SJCRH30 (cell line): ENCODE data around the gene GALE. TPM values are rescaled to one million over a fixed set of nuclear protein-coding genes. Genes with fewer than 3 reads are reported as not detected.
A peak's percentile ranks its signal among the peaks of the same experiment; 100 is the strongest.
"Not testable (repeated sequence)": the region's sequence is repeated elsewhere in the genome, so short reads cannot be mapped to it uniquely, and the experiment has no call there.

Experiments used
- DNase-seq, 2 experiments: peaks; one replicate each; pipeline ENCODE4 v3.0.0-alpha.2; 2015 to 2020
- H3K27ac ChIP-seq: fragments of 250-450 bp; sonication (Bioruptor Pico); 2 replicates; pipeline ENCODE4 v1.5.1; 2020; ENCODE audit warnings: mild to moderate bottlenecking, moderate library complexity
- H3K27me3 ChIP-seq: fragments of 250-450 bp; sonication (Bioruptor Pico); 2 replicates; pipeline ENCODE4 v1.5.1; 2020; ENCODE audit warnings: mild to moderate bottlenecking, moderate library complexity
- H3K36me3 ChIP-seq: fragments of 250-450 bp; sonication (Bioruptor Pico); 2 replicates; pipeline ENCODE4 v1.5.1; 2020; ENCODE audit warnings: mild to moderate bottlenecking, moderate library complexity
- H3K4me1 ChIP-seq: fragments of 250-450 bp; sonication (Bioruptor Pico); 2 replicates; pipeline ENCODE4 v1.5.1; 2020; ENCODE audit warnings: mild to moderate bottlenecking, moderate library complexity
- H3K4me3 ChIP-seq: fragments of 250-450 bp; sonication (Bioruptor Pico); 2 replicates; pipeline ENCODE4 v1.5.1; 2020; ENCODE audit warnings: mild to moderate bottlenecking, moderate library complexity
- H3K9me3 ChIP-seq: fragments of 250-450 bp; sonication (Bioruptor Pico); replicated peaks from 2 replicates; pipeline ENCODE4 v1.5.1; 2020; ENCODE audit warnings: mild to moderate bottlenecking, moderate library complexity
- total RNA-seq: library from RNA; depleted of rRNA; stranded (reverse); fragments of >200 nt; shearing (Covaris generic); gene quantifications from 2 replicates; pipeline ENCODE4 v1.2.3, GENCODE V29; 2014

GALE gene
- total RNA-seq, 1 experiment from 2014 or later = 31.5 TPM

- Histone ChIP-seq H3K4me1 (peaks cover 9% of the 10 kb centered on the region; the same call in 1 of the 2 replicates), H3K27ac (peak overlapping the region; percentile 15; the same call in 1 of the 2 replicates), H3K9me3 (no peaks in the 10 kb centered on the region), H3K36me3 (peaks cover 5% of the 10 kb centered on the region), H3K4me3 (peak overlapping the region; percentile 57), H3K27me3 (no peaks in the 10 kb centered on the region)
- DNase-seq = peak in 1 of 2 experiments; percentile 31
Observed at GRCh38 chr1:23791516-23792047, 9.0 kb downstream of the GALE start.

GRCh38 chr1:23790696-23791515 lies 9.6 kb downstream of the GALE start, which contains the start of gene LYPLA2:
TSS of gene LYPLA2 (plus strand) at chr1:23791145. CDS start at chr1:23792683, 1,538 bp downstream.
- Histone ChIP-seq H3K9me3 (no peaks in the 10 kb centered on the region), H3K4me3 (peak within 1 kb of the TSS; percentile 57), H3K27me3 (no peaks in the 10 kb centered on the region), H3K36me3 (peaks cover 9% of the 10 kb centered on the region), H3K4me1 (peaks cover 9% of the 10 kb centered on the region; the same call in 1 of the 2 replicates), H3K27ac (peak within 1 kb of the TSS; percentile 15; the same call in 1 of the 2 replicates)
- peak; percentile 94 for DNase-seq

GRCh38 chr1:23788695-23789094 lies 11.9 kb downstream of the GALE start:
- no peak overlapping the region for H3K27ac ChIP-seq
- H3K36me3 ChIP-seq = peaks cover 29% of the 10 kb centered on the region

GRCh38 chr1:23787701-23788100 lies 12.9 kb downstream of the GALE start:
- Histone ChIP-seq H3K27me3 (no peaks in the 10 kb centered on the region), H3K9me3 (0 out of 2 replicates have a peak, but pooled peaks cover 3% of the 10 kb centered on the region), H3K36me3 (peaks cover 31% of the 10 kb centered on the region), H3K4me3 (no peak overlapping the region), H3K4me1 (peaks cover 9% of the 10 kb centered on the region; the same call in 1 of the 2 replicates), H3K27ac (no peak overlapping the region)
- no peak for DNase-seq

More at GRCh38 chr1:23788695-23789094, 11.9 kb downstream of the GALE start:
- Histone ChIP-seq H3K27me3 (no peaks in the 10 kb centered on the region), H3K9me3 (0 out of 2 replicates have a peak, but pooled peaks cover 3% of the 10 kb centered on the region), H3K4me3 (no peak overlapping the region), H3K4me1 (peaks cover 9% of the 10 kb centered on the region; the same call in 1 of the 2 replicates)
- no peak for DNase-seq

- DNase-seq = no peak
- Histone ChIP-seq H3K27ac (no peak overlapping the region), H3K4me3 (no peak overlapping the region), H3K9me3 (0 out of 2 replicates have a peak, but pooled peaks cover 3% of the 10 kb centered on the region), H3K36me3 (peaks cover 45% of the 10 kb centered on the region), H3K4me1 (peaks cover 11% of the 10 kb centered on the region), H3K27me3 (no peaks in the 10 kb centered on the region)
Observed at GRCh38 chr1:23784846-23785245, 15.7 kb downstream of the GALE start.

GRCh38 chr1:23783141-23783540 lies 17.4 kb downstream of the GALE start:
- not testable (repeated sequence) for H3K4me3 ChIP-seq, H3K9me3 ChIP-seq, DNase-seq, H3K27me3 ChIP-seq, H3K27ac ChIP-seq
- Histone ChIP-seq H3K4me1 (peaks cover 14% of the 10 kb centered on the region), H3K36me3 (peaks cover 46% of the 10 kb centered on the region)

GRCh38 chr1:23779826-23780371 lies 20.7 kb downstream of the GALE start:
- no peak overlapping the region for H3K4me3 ChIP-seq

GRCh38 chr1:23777979-23778814 lies 22.4 kb downstream of the GALE start, which contains the start of gene PITHD1:
TSS of gene PITHD1 (plus strand) at chr1:23778418. CDS start at chr1:23778516, 98 bp downstream.
- Histone ChIP-seq H3K9me3 (no peaks in the 10 kb centered on the region), H3K36me3 (peaks cover 15% of the 10 kb centered on the region), H3K27me3 (no peaks in the 10 kb centered on the region), H3K4me3 (peak within 1 kb of the TSS; percentile 100), H3K27ac (peak within 1 kb of the TSS; percentile 46), H3K4me1 (peaks cover 19% of the 10 kb centered on the region)
- DNase-seq = peak; percentile 76 to 89

More at GRCh38 chr1:23779826-23780371, 20.7 kb downstream of the GALE start:
- Histone ChIP-seq H3K36me3 (peaks cover 27% of the 10 kb centered on the region), H3K27ac (no peak overlapping the region), H3K9me3 (0 out of 2 replicates have a peak, but pooled peaks cover 3% of the 10 kb centered on the region), H3K27me3 (no peaks in the 10 kb centered on the region), H3K4me1 (peaks cover 19% of the 10 kb centered on the region)
- DNase-seq = no peak

- no peak for DNase-seq
- H3K36me3 ChIP-seq = peaks cover 7% of the 10 kb centered on the region
- H3K4me1 ChIP-seq = peaks cover 19% of the 10 kb centered on the region
- H3K9me3 ChIP-seq = no peaks in the 10 kb centered on the region
- H3K27me3 ChIP-seq = no peaks in the 10 kb centered on the region
- no peak overlapping the region for H3K27ac ChIP-seq
- H3K4me3 ChIP-seq = no peak overlapping the region
Observed at GRCh38 chr1:23776217-23776616, 24.3 kb downstream of the GALE start.

- DNase-seq = no peak
- Histone ChIP-seq H3K27me3 (no peaks in the 10 kb centered on the region), H3K36me3 (no peaks in the 10 kb centered on the region), H3K4me3 (no peak overlapping the region), H3K4me1 (peaks cover 8% of the 10 kb centered on the region), H3K9me3 (no peaks in the 10 kb centered on the region), H3K27ac (no peak overlapping the region)
Observed at GRCh38 chr1:23774174-23774880, 26.2 kb downstream of the GALE start.

- no peak for DNase-seq
- Histone ChIP-seq H3K9me3 (no peaks in the 10 kb centered on the region), H3K36me3 (peaks cover 5% of the 10 kb centered on the region), H3K27me3 (no peaks in the 10 kb centered on the region), H3K4me1 (peaks cover 5% of the 10 kb centered on the region; the same call in 1 of the 2 replicates), H3K27ac (no peak overlapping the region), H3K4me3 (no peak overlapping the region)
Observed at GRCh38 chr1:23772854-23773242, 27.7 kb downstream of the GALE start.

- H3K27ac ChIP-seq = no peak overlapping the region
- no peaks in the 10 kb centered on the region for H3K9me3 ChIP-seq
- H3K4me3 ChIP-seq = no peak overlapping the region
- no peaks in the 10 kb centered on the region for H3K27me3 ChIP-seq
- peaks cover 8% of the 10 kb centered on the region for H3K36me3 ChIP-seq
- peaks cover under 1% of the 10 kb centered on the region; the same call in 1 of the 2 replicates for H3K4me1 ChIP-seq
- peak; percentile 86 to 93 for DNase-seq
Observed at GRCh38 chr1:23772049-23772853, 28.3 kb downstream of the GALE start.

GRCh38 chr1:23768733-23769132 lies 31.8 kb downstream of the GALE start:
- peaks cover 8% of the 10 kb centered on the region for H3K36me3 ChIP-seq
- H3K27ac ChIP-seq = no peak overlapping the region
- H3K4me3 ChIP-seq = no peak overlapping the region
- no peaks in the 10 kb centered on the region for H3K9me3 ChIP-seq
- H3K27me3 ChIP-seq = no peaks in the 10 kb centered on the region
- DNase-seq = no peak
- H3K4me1 ChIP-seq = no peaks in the 10 kb centered on the region
